NT2/D1 (cell line): ENCODE results near the gene GUF1.

Source experiments
- SUZ12 ChIP-seq: IDR thresholded peaks from 2 replicates; pipeline ENCODE4 v1.6.1; 2011; ENCODE audit not compliant: insufficient read length, insufficient read depth; ENCODE audit errors: extremely low read depth
- ZNF274 ChIP-seq: IDR thresholded peaks from 2 replicates; pipeline ENCODE4 v1.6.1; 2011; ENCODE audit warnings: mild to moderate bottlenecking, low read depth, low read length

GRCh38 chr4:44629280-44629866 is 48.8 kb upstream of the GUF1 start:
- TF ChIP-seq ZNF274 (no peak), SUZ12 (no peak)
